Measurements from ENCODE around the gene CFAP141. TPM values are rescaled to one million over a fixed set of nuclear protein-coding genes. Genes with fewer than 3 reads are reported as not detected.

CFAP141 gene
- total and polyA plus RNA-seq, 2 of the 13 experiments (the other 11 are each of a cell fraction or from before 2014, with no cell fraction given) = not detected

DNA sequence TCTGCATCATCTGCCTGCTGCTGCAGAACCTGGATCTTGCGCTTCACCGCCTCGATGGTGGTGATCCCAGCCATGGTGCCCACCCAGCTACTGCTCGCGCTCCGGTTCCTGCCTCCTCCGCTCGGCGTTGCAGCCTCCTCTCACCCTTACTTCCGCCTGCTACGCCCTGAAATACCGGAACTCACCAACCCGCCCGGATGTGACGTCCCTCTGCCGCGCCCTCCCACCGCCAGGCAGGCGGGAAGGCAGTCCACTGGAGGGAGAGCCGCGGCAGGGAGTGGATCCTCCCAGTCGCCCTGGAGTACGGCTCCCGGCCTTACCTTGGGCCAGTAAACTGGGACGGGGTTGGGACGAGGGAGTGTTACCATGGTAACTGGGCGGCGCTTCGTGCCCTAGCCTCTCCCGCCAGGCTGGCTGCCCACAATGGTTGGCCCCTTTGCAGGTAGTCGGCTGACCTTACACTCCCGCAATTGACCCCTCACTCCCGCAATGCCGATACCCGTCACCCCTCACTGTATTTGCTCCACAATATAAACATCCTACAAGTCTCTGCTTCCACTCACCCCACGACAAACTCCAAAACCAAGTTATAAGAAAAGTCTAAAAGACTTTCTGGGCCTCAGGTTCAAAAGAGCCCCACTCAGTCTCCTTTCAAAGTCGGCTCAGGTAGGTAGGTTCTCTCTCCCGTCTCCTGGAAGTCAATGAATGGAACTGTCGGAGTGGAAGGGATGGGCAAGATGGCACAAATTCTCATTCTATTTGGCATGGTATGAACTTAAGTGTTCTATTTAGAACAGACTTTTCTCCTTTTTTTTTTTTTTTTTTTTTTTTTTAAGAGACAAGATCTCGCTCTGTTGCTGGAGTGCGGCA is 22.9 kb downstream of the CFAP141 start (continued):
- TF ChIP-seq, protein P1, sequence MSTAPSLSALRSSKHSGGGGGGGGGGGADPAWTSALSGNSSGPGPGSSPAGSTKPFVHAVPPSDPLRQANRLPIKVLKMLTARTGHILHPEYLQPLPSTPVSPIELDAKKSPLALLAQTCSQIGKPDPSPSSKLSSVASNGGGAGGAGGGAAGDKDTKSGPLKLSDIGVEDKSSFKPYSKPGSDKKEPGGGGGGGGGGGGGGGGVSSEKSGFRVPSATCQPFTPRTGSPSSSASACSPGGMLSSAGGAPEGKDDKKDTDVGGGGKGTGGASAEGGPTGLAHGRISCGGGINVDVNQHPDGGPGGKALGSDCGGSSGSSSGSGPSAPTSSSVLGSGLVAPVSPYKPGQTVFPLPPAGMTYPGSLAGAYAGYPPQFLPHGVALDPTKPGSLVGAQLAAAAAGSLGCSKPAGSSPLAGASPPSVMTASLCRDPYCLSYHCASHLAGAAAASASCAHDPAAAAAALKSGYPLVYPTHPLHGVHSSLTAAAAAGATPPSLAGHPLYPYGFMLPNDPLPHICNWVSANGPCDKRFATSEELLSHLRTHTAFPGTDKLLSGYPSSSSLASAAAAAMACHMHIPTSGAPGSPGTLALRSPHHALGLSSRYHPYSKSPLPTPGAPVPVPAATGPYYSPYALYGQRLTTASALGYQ (CRISPR knock-in tag; IDR thresholded peaks at IDR 0.05) = 0 out of 2 replicates have a peak, but pooled peaks have one; percentile 22
- peak; percentile 95 for TF ChIP-seq HOXA3 (CRISPR knock-in tag; IDR thresholded peaks at IDR 0.05)
- TF ChIP-seq, protein P2, sequence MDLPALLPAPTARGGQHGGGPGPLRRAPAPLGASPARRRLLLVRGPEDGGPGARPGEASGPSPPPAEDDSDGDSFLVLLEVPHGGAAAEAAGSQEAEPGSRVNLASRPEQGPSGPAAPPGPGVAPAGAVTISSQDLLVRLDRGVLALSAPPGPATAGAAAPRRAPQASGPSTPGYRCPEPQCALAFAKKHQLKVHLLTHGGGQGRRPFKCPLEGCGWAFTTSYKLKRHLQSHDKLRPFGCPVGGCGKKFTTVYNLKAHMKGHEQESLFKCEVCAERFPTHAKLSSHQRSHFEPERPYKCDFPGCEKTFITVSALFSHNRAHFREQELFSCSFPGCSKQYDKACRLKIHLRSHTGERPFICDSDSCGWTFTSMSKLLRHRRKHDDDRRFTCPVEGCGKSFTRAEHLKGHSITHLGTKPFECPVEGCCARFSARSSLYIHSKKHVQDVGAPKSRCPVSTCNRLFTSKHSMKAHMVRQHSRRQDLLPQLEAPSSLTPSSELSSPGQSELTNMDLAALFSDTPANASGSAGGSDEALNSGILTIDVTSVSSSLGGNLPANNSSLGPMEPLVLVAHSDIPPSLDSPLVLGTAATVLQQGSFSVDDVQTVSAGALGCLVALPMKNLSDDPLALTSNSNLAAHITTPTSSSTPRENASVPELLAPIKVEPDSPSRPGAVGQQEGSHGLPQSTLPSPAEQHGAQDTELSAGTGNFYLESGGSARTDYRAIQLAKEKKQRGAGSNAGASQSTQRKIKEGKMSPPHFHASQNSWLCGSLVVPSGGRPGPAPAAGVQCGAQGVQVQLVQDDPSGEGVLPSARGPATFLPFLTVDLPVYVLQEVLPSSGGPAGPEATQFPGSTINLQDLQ (CRISPR knock-in tag; IDR thresholded peaks at IDR 0.05) = no peak; the same call in 1 of the 2 replicates
- peak; percentile 65; the same call in 1 of the 2 replicates for TF ChIP-seq ZNF709 (CRISPR knock-in tag; IDR thresholded peaks at IDR 0.05)
- no peak; the same call in 1 of the 2 replicates for TF ChIP-seq ZNF616 (CRISPR knock-in tag; IDR thresholded peaks at IDR 0.05; ENCODE audit: low read depth)
- peak; percentile 79 for TF ChIP-seq ZFY (CRISPR knock-in tag; IDR thresholded peaks at IDR 0.05)
- TF ChIP-seq PCBP1 (IDR thresholded peaks at IDR 0.05; ENCODE audit: borderline replicate concordance, low read depth, low read length) = 0 out of 2 replicates have a peak, but pooled peaks have one; percentile 44
- TF ChIP-seq ZNF274 (CRISPR knock-in tag; IDR thresholded peaks at IDR 0.05) = peak; percentile 75; the same call in 1 of the 2 replicates
- TF ChIP-seq SALL2 (CRISPR knock-in tag; IDR thresholded peaks at IDR 0.05) = peak; percentile 97
- peak; percentile 62; the same call in 1 of the 2 replicates for TF ChIP-seq MXD4 (CRISPR knock-in tag; IDR thresholded peaks at IDR 0.05)
- no peak for TF ChIP-seq ZNF234 (CRISPR knock-in tag; conservative IDR thresholded peaks at IDR 0.05)
- peak; percentile 83; the same call in 1 of the 2 replicates for TF ChIP-seq TMF1 (CRISPR knock-in tag; IDR thresholded peaks at IDR 0.05; ENCODE audit: low read depth)
- TF ChIP-seq SIN3B (IDR thresholded peaks at IDR 0.05; ENCODE audit: low read length) = peak; percentile 27; the same call in 1 of the 2 replicates
- TF ChIP-seq ZBTB40 (IDR thresholded peaks at IDR 0.05) = peak; percentile 88
- TF ChIP-seq ZBTB40 (CRISPR knock-in tag; IDR thresholded peaks at IDR 0.05) = no peak; the same call in 1 of the 2 replicates

Measured in HepG2 (cell line).